Measurements from ENCODE around the gene TRAPPC12.

GRCh38 chr2:3348767-3349166 is 30.7 kb upstream of the TRAPPC12 start:
- TF ChIP-seq CTCF (conservative IDR thresholded peaks at IDR 0.05; ENCODE audit: low read depth, low read length) (no peak), EZH2 (IDR thresholded peaks at IDR 0.05; ENCODE audit: low read length, unreplicated experiment) (no peak)

Data from PC-3 (cell line).